SK-N-SH treated with all-trans-retinoic acid at 6 μM for 48 hours (cell line): Measurements from ENCODE around the gene GBE1.

ENCODE experiments used
- ARNTL ChIP-seq: fragments of 450-650 bp; formaldehyde crosslinking; IDR thresholded peaks from 2 replicates; pipeline ENCODE4 v1.5.0; 2020; ENCODE audit warnings: low read depth, mild to moderate bottlenecking, moderate library complexity, borderline replicate concordance
- CSRNP3 ChIP-seq: fragments of 250-450 bp; sonication (Bioruptor Pico); IDR thresholded peaks from 2 replicates; pipeline ENCODE4 v1.5.1; 2021; ENCODE audit warnings: mild to moderate bottlenecking, moderate library complexity
- PATZ1 ChIP-seq: fragments of 250-450 bp; sonication (Bioruptor Pico); IDR thresholded peaks from 2 replicates; pipeline ENCODE4 v1.8.0; 2020; ENCODE audit warnings: mild to moderate bottlenecking, moderate library complexity, borderline replicate concordance
- POU6F1 ChIP-seq: fragments of 250-450 bp; sonication (Bioruptor Pico); IDR thresholded peaks from 2 replicates; pipeline ENCODE4 v1.8.0; 2021; ENCODE audit warnings: low read depth, mild to moderate bottlenecking, moderate library complexity, borderline replicate concordance
- PPARA ChIP-seq: fragments of 250-450 bp; sonication (Bioruptor Pico); IDR thresholded peaks from 2 replicates; pipeline ENCODE4 v1.5.0; 2020; ENCODE audit warnings: mild to moderate bottlenecking, borderline replicate concordance
- SNAI2 ChIP-seq: fragments of 250-450 bp; sonication (Bioruptor Pico); IDR thresholded peaks from 2 replicates; pipeline ENCODE4 v1.5.0; 2020; ENCODE audit warnings: mild to moderate bottlenecking, moderate library complexity
- TCF4 ChIP-seq: fragments of 250-450 bp; sonication (Bioruptor Pico); IDR thresholded peaks from 2 replicates; pipeline ENCODE4 v1.8.0; 2021; ENCODE audit warnings: mild to moderate bottlenecking, moderate library complexity, borderline replicate concordance
- TF ChIP-seq, protein P1 (sequence below): fragments of 250-450 bp; sonication (Bioruptor Pico); IDR thresholded peaks from 2 replicates; pipeline ENCODE4 v1.5.1; 2020; ENCODE audit warnings: low read depth, mild to moderate bottlenecking, moderate library complexity

- TF ChIP-seq POU6F1 (CRISPR knock-in tag) (no peak), PPARA (CRISPR knock-in tag) (no peak), TCF4 (CRISPR knock-in tag) (no peak), SNAI2 (no peak), ARNTL (CRISPR knock-in tag) (no peak), PATZ1 (CRISPR knock-in tag) (no peak), CSRNP3 (CRISPR knock-in tag) (no peak)
- TF ChIP-seq, protein P1, sequence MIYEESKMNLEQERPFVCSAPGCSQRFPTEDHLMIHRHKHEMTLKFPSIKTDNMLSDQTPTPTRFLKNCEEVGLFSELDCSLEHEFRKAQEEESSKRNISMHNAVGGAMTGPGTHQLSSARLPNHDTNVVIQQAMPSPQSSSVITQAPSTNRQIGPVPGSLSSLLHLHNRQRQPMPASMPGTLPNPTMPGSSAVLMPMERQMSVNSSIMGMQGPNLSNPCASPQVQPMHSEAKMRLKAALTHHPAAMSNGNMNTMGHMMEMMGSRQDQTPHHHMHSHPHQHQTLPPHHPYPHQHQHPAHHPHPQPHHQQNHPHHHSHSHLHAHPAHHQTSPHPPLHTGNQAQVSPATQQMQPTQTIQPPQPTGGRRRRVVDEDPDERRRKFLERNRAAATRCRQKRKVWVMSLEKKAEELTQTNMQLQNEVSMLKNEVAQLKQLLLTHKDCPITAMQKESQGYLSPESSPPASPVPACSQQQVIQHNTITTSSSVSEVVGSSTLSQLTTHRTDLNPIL (CRISPR knock-in tag): no peak
Observed at GRCh38 chr3:81485444-81485865, 276.0 kb downstream of the GBE1 start.
